Medulla oblongata (tissue), 1 donor: ENCODE results near the gene CTAGE1.
"Not testable (repeated sequence)": the region's sequence is repeated elsewhere in the genome, so short reads cannot be mapped to it uniquely, and the experiment has no call there.

Experiments used
- DNase-seq: peaks from one replicate; pipeline ENCODE4 v3.0.0-alpha.2; 2015; ENCODE audit errors: extremely low spot score

Gene CTAGE1

DNA sequence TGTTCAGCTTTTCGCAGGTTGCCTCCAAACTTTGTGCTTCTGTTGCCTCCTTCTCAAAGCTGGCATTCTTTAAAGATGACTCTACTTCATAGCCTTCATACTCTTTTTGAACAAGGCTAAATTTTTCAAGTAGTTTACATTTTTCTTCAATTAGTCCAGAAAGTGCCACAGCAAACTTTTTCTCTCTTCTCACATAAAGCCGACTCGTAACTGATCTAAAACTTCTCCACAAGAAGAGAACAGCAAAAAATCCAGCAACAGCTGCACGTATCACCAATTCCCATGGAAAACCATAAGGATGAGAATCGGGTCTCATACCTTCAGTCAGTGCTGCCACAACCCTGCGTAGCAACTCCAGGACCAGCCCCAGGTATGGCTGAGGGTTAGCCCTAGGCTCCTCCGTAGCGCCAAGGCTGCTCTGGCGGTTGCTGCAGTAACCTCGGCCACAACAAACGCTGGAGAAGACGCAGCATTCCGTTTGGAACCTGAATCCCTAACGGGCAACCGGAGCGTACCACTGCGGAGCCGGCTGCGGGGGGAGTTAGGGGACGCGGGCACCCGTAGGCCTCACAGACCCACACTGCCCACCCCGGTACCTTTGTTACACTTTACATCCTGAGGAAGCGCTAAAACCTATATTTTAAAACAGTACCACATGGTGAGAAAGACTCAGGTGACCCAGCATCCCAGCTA lies at the start of gene CTAGE1:
CTAGE1 (minus strand) TSS at position 420 of the 693 bp plus-strand sequence; CDS start at position 316, 104 bp downstream.
- DNase-seq = no peak

DNA sequence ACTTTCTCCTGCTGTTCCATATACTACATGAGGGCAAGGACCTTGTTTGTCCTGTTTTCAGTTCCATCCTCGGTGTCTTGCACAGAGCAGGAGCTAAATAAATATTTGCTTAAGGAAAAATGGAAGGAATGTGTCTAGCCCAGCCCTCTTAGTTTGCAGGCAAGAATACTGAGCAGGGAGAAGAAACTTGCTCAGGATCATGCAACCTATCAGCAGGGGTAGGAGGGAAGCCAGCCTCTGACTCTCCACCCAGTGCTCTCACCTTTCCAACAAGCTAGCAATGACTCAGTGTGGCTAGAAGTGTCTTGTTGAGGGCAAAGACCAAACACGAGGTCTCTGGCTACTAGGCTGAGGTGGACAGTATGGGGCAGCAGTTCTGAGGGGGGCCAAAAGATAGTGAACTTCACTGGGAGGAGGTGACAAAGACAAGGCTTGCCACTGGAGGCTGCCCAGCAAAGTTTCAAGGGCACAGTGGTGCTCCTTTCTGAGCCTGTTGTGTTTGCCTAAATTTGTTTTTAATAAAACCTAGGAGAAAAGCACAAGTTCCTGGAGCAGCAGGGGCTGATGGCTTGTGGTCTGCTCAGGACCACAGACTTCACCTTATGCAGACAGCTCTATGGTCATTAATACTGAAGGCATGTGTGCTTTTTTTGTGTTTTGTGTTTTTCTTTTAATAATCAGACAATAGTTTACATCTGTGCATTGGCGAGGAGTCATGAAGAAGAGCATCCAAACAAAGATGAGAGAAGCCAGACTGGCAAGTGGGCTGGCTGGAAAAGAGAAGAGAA lies 49.1 kb upstream of the CTAGE1 start:
- no peak for DNase-seq

- no peak for DNase-seq
Measured at GRCh38 chr18:22465859-22466457, 48.2 kb upstream of the CTAGE1 start.

DNA sequence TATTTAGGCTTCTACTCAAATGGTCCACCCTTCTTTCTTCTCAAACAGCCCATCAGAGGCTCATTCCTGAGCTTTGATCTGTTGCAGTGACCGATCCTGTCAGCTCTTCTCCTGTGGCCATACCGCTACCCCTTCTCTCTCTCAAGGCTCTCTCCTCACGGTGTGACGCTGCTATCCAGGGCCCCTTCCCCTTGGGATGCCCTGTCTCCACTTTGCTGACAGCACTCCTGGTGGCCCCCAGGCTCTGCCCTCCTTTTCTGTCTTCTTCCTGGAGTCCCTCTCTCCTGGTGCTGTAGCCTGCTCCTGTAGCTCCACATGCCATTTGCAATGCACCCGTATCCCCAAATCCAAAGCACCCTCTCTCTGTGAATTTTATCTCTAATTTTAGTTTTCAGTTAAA lies 45.4 kb upstream of the CTAGE1 start:
- no peak for DNase-seq

DNA sequence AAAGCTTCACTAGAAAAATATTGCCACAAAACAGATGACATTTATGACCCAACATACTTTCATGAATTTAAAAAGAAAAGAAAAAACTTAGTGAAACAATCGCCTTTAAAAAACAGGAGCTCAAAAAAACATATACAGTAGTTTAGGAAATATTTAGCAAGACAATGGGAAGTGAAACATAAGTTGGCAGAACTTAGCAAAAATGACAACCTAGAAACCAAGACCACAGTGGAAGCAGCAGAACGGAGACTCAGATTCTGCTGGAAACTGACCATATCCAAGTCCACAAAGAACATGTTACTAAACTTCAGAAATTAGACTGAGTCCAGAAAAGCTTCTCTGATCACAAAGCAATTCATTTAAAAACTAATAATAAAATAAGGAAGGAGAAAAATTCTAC lies 41.8 kb upstream of the CTAGE1 start:
- DNase-seq = peak; percentile 8

DNA sequence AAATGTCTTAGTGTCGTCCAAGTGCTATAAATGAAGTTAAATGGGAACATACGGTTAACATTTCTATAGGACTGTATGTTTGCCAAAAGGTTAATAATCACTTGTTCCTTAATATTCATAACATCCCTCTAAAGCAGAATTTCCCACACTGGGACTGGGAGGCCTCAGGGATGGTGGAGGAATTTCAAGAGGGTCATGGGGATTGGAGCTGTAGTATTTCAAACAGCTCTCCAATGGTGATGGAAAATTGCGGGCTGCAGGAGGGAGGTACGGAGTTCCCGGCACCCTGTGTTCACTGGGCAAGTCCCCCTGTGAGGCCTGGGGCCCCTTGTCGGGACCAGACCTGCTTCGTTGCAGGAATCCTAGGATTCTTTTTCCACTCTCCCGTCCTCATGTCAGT lies 39.8 kb upstream of the CTAGE1 start:
- DNase-seq = no peak

DNA sequence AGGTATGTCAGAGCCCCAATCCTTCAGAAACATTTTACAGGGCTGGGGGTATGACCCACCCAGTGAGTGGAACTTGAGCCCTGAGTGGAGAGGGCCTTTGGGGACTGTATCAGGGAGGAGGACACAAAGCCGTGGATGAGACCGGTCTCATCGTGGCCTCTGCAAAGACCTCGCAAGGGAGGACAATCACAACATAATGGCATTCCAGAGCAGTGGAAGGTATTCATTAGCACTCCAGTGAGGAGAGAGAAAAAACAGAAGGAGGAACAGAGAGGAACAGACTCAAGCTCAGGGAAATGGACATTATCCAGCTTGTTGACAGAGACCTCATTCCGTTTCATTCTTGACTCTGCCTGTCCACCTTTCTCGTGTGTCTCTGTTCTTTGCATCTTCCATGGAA lies 38.8 kb upstream of the CTAGE1 start:
- DNase-seq = no peak

DNA sequence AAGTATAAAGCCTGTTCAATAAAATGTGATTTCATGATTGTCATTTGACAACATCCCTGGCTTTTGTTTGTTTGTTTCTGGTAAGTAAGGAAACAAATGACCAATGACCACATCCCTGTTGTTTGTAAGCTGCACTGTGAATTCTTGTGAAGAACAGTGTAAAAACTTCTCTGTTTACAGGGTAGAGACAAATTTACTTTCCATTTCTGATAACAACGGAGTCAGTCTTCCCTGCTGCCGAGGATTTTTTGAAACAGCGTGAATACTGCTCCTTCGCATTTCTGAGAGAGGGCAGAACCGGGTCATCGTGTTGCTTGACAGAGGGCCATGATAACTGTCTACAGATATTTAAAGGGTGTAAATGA lies 38.4 kb upstream of the CTAGE1 start:
- DNase-seq = no peak

GRCh38 chr18:22455425-22456115 lies 37.9 kb upstream of the CTAGE1 start:
- DNase-seq = no peak

DNA sequence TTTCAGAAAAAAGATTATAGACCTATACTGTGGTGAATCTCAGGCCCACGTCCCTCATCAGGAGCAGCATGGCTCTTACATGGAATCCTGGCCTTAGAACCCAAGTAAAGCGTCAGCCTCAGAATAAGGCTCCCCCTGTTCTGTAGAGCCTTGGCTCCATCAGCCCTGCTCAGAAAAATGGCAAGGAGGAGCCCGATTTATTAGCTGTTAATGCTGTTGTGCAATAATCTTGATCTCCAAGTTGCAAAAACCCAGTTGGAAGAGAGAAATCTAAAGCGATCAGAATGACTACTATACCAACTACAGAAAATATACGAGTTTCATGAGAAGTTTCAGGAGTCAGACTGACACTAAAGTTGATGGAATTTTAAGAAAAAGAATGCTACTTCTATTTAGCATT lies 35.6 kb upstream of the CTAGE1 start:
- DNase-seq = no peak

DNA sequence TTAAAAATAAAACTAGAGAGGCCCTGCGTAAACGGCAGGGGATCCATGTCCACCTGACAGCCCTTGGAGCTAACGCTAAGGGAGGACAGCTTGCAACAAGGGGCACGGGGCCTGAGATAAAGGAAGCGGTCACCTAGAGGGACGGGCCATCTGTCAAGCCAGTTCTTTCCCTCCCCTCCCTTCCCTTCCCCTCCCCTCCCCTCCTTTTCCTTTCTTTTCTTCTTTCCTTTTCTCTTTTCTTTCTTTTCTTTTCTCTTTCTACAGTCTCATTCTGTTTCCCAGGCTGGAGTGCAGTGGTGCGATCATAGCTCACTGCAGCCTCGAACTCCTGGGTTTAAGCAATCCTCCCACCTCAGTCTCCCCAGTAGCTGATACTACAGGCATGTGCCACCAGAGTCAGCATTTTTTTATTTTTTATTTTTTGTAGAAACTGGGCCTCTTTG lies 34.5 kb upstream of the CTAGE1 start:
- DNase-seq = no peak

DNA sequence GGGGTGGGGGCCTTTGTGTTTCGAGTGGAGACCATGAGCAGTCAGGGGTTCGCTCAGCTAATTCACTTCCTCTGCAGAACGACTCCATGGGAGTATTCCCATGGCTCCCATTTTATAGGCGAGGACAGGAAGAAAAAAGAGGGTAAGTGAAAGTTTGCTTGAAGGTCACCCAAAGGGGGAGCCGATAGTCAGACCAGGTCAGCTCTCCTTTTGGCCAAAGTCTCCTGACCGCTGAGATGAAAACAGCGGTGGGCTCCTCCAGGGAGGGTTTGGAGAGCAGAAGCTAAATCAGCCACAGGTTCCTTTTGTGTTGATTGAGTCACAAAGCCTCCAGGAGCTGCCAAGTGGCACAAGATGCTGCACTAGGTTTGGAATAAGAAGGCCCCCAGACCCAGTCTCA lies 34.1 kb upstream of the CTAGE1 start:
- DNase-seq = no peak

DNA sequence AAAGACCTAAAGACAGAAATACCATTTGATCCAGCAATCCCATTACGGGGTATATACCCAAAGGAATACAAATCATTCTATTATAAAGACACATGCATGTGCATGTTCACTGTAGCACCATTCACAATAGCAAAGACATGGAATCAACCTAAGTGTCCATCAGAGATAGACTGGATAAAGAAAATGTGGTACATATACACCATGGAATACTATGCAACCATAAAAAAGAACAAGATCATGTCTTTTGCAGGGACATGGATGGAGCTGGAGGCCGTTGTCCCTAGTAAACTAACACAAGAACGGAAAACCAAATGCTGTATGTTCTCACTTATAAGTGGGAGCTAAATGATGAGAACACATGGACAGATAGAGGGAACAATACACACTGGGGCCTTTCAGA lies 33.1 kb upstream of the CTAGE1 start:
- DNase-seq = not testable (repeated sequence)

- not testable (repeated sequence) for DNase-seq
Measured at GRCh38 chr18:22450318-22450717, 32.6 kb upstream of the CTAGE1 start.

DNA sequence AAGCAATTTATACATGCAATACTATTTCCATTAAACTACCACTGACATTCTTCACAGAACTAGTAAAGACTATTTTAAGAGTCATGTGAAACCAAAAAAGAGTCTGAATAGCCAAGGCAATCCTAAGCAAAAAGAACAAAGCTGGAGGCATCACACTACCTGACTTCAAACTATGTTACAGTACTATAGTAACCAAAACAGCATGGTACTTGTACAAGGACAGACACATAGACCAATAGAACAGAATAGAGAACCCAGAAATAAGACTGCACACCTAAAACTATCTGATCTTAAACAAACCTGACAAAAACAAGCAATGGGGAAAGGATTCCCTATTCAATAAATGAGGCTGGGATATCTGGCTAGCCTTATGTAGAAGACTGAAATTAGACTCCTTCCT lies 32.0 kb upstream of the CTAGE1 start:
- not testable (repeated sequence) for DNase-seq

DNA sequence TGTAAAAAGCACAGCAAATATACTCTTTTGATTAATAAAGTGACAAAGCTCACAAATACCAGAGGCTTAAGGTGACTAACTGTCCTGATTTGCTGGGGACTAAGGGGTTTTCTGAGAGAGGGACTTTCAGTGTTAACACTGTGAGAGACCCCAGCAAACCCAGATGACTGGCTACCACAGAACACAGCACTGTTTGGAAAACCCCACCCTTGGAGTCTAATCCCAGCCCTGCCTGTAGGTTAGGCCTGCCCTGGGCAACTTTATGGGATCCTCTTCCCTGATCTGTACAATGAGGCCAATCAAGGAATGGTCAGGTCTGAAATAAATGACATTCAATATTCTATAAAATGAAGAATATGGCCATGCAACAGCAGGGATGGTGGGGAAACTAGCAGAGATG lies 30.5 kb upstream of the CTAGE1 start:
- DNase-seq = no peak

DNA sequence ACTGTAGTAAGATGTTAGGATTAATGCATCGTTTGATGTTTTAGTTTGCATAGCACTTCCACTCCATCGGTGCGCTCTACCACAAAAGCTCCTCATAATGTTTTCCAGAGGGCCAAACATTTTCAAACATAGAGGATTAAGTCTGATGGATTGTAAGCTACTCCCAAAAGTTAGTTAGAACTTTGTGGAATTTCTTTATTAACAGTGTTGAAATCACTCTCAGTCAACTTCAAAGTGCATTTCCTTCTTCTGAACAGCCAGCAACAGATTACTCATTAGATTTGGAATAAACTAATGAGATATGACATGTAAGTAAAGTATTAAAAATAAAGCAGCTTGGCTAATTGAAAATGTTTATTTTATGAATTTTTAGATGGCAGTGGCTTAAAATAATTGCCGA lies 30.1 kb upstream of the CTAGE1 start:
- no peak for DNase-seq

GRCh38 chr18:22446911-22447310 lies 29.2 kb upstream of the CTAGE1 start:
- no peak for DNase-seq

GRCh38 chr18:22446325-22446724 lies 28.6 kb upstream of the CTAGE1 start:
- no peak for DNase-seq

DNA sequence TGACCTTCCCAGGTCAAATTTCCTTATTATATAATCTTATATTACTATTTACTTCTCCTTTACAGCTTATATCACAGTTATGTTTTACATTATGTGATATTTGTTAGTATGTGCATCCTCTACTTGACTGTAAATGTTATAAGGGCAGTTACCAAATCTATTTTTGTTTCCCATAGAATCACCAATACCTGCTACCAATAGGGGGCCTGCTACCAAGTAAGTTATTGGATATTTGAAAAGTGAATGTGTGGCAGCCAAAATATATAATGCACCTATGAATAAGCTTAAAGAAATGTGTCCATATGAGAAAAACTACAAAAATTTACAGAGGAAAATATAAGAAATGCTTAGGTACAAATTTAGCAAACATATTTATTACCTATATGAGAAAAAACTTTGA lies 23.9 kb upstream of the CTAGE1 start:
- DNase-seq = no peak

GRCh38 chr18:22439447-22439846 lies 21.7 kb upstream of the CTAGE1 start:
- no peak for DNase-seq

GRCh38 chr18:22436136-22436535 lies 18.4 kb upstream of the CTAGE1 start:
- no peak for DNase-seq
